ENCODE data around the gene TEX9.

Gene TEX9

DNA sequence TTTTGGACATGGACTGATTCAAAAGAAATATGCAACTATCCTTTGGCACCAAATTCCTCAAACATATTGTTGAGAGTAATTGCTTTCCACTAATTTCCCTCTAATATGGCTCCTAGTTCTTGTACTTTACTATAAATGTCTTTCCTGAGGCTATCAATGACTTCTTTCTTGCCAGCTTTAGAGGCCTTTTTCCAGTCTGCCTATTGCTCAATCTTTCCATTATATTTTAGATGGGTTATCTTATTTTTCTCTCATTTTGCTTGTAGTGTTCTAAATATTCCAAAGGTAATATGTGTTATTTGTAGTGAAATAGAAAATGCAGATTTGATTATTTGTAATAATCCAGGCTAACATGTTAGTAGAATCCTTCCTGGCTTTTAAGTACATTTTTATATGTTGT, 11.5 kb upstream of the TEX9 start:
- H3K27ac ChIP-seq = no peak overlapping the region
- ChIA-PET CTCF (no interaction called here), POLR2A (ENCODE audit: low non-redundant PET) (no interaction called here)
- DNase-seq (ENCODE audit: low spot score) = no peak
- TF ChIP-seq, protein P1, sequence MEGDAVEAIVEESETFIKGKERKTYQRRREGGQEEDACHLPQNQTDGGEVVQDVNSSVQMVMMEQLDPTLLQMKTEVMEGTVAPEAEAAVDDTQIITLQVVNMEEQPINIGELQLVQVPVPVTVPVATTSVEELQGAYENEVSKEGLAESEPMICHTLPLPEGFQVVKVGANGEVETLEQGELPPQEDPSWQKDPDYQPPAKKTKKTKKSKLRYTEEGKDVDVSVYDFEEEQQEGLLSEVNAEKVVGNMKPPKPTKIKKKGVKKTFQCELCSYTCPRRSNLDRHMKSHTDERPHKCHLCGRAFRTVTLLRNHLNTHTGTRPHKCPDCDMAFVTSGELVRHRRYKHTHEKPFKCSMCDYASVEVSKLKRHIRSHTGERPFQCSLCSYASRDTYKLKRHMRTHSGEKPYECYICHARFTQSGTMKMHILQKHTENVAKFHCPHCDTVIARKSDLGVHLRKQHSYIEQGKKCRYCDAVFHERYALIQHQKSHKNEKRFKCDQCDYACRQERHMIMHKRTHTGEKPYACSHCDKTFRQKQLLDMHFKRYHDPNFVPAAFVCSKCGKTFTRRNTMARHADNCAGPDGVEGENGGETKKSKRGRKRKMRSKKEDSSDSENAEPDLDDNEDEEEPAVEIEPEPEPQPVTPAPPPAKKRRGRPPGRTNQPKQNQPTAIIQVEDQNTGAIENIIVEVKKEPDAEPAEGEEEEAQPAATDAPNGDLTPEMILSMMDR (conservative IDR thresholded peaks at IDR 0.05; ENCODE audit: low read depth) = no peak

DNA sequence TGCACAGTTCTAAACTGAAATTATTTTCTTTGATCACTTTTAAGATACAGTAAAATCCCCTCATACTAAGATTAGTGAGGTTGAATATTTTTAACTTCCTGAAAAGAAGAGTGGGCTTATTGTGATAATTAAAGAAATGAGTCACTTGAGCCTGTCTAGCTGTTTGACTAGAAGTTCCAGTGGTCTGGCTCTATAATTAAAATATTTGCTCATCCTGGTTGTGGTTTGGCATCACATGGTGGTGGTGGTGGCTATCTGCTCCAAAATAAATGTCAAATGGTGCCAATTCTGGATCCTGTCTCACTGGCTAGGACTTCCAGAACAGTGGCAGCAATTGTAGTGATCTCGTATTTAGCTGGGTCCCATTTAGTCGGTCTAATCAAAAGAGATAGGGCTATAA, 8.6 kb upstream of the TEX9 start:
- DNase-seq (ENCODE audit: low spot score) = no peak
- TF ChIP-seq, protein P1 (conservative IDR thresholded peaks at IDR 0.05; ENCODE audit: low read depth) = no peak
- ChIA-PET CTCF (interaction anchor here (0.6 kb wide), 1 partner anchor 112 kb away, joined by 3 read pairs; no protein-coding TSS in a partner anchor), POLR2A (ENCODE audit: low non-redundant PET) (no interaction called here)
- H3K27ac ChIP-seq = no peak overlapping the region

DNA sequence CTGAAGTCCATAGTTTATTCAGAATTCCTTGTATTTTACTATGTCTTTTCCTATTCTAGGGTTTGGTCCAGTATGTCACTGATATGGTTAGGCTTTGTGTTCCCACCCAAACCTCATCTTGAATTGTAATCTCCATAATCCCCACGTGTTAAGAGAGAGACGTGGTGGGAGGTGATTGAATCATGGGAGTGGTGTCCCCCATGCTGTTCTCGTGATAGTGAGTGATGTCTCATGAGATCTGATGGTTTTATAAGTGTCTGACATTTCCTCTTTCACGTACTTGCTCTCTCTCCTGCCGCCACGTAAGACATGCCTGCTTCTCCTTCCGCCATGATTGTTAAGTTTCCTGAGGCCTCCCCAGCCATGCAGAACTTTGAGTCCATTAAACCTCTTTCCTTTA, 6.6 kb upstream of the TEX9 start:
- ChIA-PET CTCF (no interaction called here), POLR2A (ENCODE audit: low non-redundant PET) (no interaction called here)
- TF ChIP-seq, protein P1 (conservative IDR thresholded peaks at IDR 0.05; ENCODE audit: low read depth) = no peak

DNA sequence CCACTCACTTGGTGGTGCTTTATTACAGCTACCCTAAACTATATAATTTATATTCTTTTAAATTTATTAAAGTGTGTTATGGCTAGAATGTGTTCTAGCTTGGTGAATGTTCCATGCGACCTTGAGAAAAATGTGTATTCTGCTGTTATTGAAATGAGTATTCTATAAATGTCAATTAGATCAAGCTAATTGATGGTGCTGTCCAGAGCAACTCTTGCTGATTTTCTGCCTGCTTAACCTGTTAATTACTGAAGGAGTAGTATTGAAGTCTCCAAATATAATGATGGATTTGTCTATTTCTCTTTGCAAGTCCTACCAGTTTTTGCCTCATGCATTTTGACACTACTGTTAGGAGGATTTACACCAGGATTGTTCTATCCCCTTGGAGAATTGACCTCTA, 3.2 kb upstream of the TEX9 start:
- ChIA-PET CTCF (no interaction called here), POLR2A (ENCODE audit: low non-redundant PET) (no interaction called here)
- TF ChIP-seq, protein P1 (conservative IDR thresholded peaks at IDR 0.05; ENCODE audit: low read depth) = no peak
- DNase-seq (ENCODE audit: low spot score) = no peak
- H3K27ac ChIP-seq = no peak overlapping the region

More for the DNA sequence above, 6.6 kb upstream of the TEX9 start:
- no peak overlapping the region for H3K27ac ChIP-seq
- no peak for DNase-seq (ENCODE audit: low spot score)

DNA sequence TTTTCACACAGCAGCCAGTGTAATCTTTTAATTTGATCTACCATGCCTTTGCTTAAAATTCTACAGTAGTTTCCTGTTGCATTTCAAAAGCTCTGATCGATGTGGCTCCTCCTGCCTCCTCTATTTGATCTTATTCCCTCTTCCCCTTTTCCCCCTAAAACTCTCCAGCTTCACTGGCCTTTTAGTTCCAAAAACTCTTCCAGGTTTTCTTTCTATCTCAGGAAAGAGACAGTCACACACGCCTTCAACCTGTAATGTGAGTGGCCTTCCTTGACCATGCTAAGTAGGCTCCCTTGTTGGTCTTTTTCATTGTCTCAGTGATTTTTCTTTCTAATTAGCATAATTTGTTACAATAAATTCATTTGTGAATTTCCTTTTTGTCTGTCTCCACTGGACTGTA, 985 bp downstream of the TEX9 start:
- H3K27ac ChIP-seq = no peak overlapping the region
- CTCF ChIA-PET = no interaction called here
- DNase-seq (ENCODE audit: low spot score) = peak; percentile 4
- TF ChIP-seq, protein P1 (conservative IDR thresholded peaks at IDR 0.05; ENCODE audit: low read depth) = no peak
- POLR2A ChIA-PET (ENCODE audit: low non-redundant PET) = no interaction called here

DNA sequence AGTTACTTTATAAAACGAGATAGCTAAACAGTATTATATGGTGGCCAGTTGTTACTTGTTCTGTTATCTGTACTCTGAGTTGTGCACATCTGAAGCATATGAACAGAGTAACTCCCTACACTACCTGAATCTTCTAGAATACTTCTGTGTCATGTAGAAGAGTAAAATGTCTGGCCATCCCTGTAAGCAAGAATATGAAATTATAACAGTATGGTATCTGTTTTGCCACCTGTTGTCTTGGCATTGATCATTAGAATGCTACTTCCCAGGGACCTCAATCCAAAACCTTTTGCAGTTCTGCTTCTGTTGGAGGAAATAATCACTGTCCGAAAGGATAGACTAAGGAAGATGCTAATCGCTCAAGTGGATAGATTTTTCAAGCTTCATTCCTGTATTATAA, 1.9 kb downstream of the TEX9 start:
- CTCF ChIA-PET = interaction anchor here (0.6 kb wide), 1 partner anchor 58 kb away, joined by 3 read pairs; no protein-coding TSS in a partner anchor
- DNase-seq (ENCODE audit: low spot score) = no peak

More for the DNA sequence above, 1.9 kb downstream of the TEX9 start:
- TF ChIP-seq, protein P1 (conservative IDR thresholded peaks at IDR 0.05; ENCODE audit: low read depth) = no peak
- POLR2A ChIA-PET (ENCODE audit: low non-redundant PET) = no interaction called here
- no peak overlapping the region for H3K27ac ChIP-seq

All from RWPE1 (cell line).